Mucosa of stomach (tissue), 1 donor: ENCODE measurements around the gene TCHHL1.

Experiments used
- H3K27me3 ChIP-seq: one replicate; pipeline ENCODE4 v1.7.0; 2013; ENCODE audit warnings: mild to moderate bottlenecking, low read length; ENCODE audit not compliant: control insufficient read depth, insufficient read depth
- H3K36me3 ChIP-seq: one replicate; pipeline ENCODE4 v1.7.0; 2013; ENCODE audit warnings: low read length; ENCODE audit not compliant: control insufficient read depth, insufficient read depth
- H3K4me1 ChIP-seq: one replicate; pipeline ENCODE4 v1.7.0; 2013; ENCODE audit warnings: mild to moderate bottlenecking, low read length; ENCODE audit not compliant: control insufficient read depth, insufficient read depth
- H3K4me3 ChIP-seq: one replicate; pipeline ENCODE4 v1.7.0; 2013; ENCODE audit warnings: low read length
- H3K9ac ChIP-seq: one replicate; pipeline ENCODE4 v1.7.0; 2013; ENCODE audit warnings: mild to moderate bottlenecking, low read length, moderate library complexity
- H3K9me3 ChIP-seq: one replicate; pipeline ENCODE4 v1.7.0; 2013; ENCODE audit warnings: mild to moderate bottlenecking, low read length, moderate library complexity; ENCODE audit not compliant: control insufficient read depth
- donor health status: Pancreatic carcinoma.

The TCHHL1 gene

DNA sequence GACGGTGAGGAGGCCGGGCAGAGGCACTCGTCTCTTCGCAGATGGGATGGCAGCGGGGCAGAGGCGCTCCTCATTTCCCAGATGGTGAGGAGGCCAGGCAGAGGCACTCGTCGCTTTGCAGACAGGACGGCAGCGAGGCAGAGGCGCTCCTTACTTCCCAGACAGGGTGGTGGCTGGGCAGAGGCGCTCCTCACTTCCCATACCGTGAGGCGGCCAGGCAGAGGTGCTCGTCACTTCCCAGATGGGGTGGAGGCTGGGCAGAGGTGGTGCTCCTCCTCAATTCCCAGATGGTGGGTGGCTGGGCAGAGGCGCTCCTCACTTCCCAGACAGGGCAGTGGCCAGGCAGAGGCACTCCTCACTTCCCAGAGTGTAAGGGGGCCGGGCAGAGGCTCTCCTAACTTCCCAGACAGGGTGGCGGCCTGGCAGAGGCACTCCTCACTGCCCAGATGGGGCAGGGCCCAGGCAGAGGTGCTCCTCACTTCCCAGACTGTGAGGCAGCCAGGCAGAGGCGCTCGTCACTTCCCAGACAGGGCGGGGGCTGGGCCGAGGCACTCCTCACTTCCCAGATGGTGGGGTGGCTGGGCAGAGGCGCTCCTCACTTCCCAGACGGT, 9.9 kb downstream of the TCHHL1 start:
- Histone ChIP-seq H3K9me3 (no peaks in the 10 kb centered on the region), H3K9ac (no peak overlapping the region), H3K27me3 (no peaks in the 10 kb centered on the region), H3K36me3 (no peaks in the 10 kb centered on the region), H3K4me1 (no peaks in the 10 kb centered on the region), H3K4me3 (no peak overlapping the region)

DNA sequence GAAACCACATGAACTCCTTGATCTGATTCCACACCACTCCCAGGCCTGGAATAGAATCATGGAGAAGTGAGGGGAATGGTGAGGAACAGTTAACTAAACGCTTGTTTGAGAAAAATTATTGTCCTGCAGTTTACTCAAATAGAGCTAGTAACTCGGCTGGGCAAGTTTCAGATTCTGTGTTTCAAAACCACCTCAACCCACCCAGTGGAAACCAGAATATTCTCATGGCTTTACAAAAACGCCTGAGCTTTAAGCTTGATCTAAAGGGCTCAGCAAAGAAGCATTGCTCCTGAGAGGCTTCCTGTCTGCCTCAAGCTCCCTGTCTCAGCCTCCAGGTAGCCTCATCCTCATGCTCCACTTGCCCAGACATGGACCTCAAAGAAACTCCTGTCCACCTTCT, 16.6 kb downstream of the TCHHL1 start:
- H3K36me3 ChIP-seq, result no peaks in the 10 kb centered on the region
- no peak overlapping the region for H3K9ac ChIP-seq
- H3K9me3 ChIP-seq, result no peaks in the 10 kb centered on the region
- no peak overlapping the region for H3K4me3 ChIP-seq
- peaks cover 5% of the 10 kb centered on the region for H3K4me1 ChIP-seq
- peaks cover 4% of the 10 kb centered on the region for H3K27me3 ChIP-seq

DNA sequence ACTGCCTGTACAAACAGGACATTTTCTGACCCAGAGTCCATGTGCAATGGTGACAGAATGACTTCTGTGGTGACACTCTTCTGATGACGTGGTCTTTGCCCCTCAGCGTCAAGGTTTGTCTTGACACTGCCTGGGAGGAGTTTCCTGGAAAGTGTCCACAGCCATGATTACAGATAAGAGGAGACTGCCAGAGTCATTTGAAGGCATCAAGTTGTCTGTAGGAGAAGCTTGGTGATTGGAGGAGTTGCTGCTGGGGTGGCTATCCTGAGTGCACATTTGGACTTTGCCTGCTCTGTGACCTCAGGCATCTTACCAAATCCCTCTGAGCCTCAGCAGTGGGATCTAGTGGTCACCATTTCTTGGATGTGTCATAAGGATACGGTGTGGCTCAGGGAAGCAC, 17.7 kb downstream of the TCHHL1 start:
- Histone ChIP-seq H3K27me3 (peaks cover 4% of the 10 kb centered on the region), H3K36me3 (no peaks in the 10 kb centered on the region), H3K9me3 (no peaks in the 10 kb centered on the region), H3K4me1 (peaks cover 5% of the 10 kb centered on the region), H3K9ac (no peak overlapping the region), H3K4me3 (no peak overlapping the region)

DNA sequence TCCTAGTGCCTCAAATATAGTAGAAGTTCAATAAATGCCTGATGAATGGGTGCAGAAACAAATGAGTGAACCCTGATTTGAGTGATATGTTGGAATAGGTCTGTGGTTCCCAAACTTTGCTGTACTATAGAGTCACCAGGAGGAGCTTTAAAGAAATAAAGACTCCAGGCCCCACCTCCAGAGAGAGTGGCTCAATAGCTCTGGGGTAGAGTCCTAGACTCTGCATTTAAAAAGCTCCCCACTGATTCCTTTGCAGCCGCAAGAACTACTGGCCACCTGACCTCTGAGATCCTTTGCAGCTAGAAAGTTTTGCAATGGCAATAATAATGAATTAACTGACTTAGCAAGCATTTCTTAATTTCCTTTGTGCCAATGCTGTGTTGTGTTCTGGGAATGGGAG, 20.9 kb downstream of the TCHHL1 start:
- Histone ChIP-seq H3K36me3 (no peaks in the 10 kb centered on the region), H3K9me3 (no peaks in the 10 kb centered on the region), H3K9ac (no peak overlapping the region), H3K4me3 (no peak overlapping the region), H3K27me3 (peaks cover 4% of the 10 kb centered on the region), H3K4me1 (peaks cover 5% of the 10 kb centered on the region)

DNA sequence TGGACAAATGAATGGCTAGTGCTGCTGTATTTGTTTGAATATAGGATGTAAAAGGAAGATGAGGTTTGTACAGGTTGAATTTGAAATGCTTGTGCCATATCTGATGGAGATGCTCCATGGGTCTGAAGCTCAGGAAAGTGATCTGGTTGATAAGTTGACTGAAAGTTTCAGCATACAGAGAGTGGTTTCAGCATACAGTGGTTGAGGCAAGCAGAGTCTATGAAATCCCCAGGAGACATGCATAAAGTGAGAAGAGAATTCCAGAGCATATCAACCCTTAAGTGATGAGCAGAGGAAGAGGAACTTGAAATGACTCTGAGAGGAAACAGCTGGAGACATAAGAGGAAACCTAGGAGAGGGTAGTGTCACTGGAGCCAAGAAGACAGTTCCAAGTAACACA, 21.7 kb downstream of the TCHHL1 start:
- H3K9ac ChIP-seq, result no peak overlapping the region
- H3K9me3 ChIP-seq, result no peaks in the 10 kb centered on the region
- peaks cover 5% of the 10 kb centered on the region for H3K4me1 ChIP-seq
- no peaks in the 10 kb centered on the region for H3K36me3 ChIP-seq
- peaks cover 4% of the 10 kb centered on the region for H3K27me3 ChIP-seq
- no peak overlapping the region for H3K4me3 ChIP-seq

- no peak overlapping the region for H3K9ac ChIP-seq
- peaks cover 6% of the 10 kb centered on the region for H3K27me3 ChIP-seq
- H3K4me1 ChIP-seq, result no peaks in the 10 kb centered on the region
- H3K4me3 ChIP-seq, result no peak overlapping the region
- H3K9me3 ChIP-seq, result no peaks in the 10 kb centered on the region
- H3K36me3 ChIP-seq, result no peaks in the 10 kb centered on the region
Observed at GRCh38 chr1:152061952-152062351, 26.9 kb downstream of the TCHHL1 start.

DNA sequence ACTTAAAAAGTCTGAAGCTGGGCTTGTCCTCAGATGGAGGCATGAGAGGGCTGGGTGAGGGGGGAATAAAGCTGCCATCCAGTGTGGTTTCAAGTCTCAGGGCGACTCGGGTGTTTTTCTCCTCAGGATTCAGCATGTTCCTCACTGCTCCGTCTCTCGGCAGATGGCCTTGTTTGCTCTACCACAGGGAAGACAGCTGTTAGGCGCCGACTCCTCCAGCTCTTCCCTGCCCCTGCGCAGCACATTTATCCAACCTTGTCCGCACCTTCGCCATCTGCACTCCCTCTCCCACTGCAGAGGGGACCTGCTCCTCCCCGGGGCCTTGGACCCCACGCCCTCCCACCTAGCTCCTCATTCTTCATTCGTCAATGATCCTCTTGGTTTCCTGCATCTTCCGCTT, 35.5 kb downstream of the TCHHL1 start:
- Histone ChIP-seq H3K36me3 (no peaks in the 10 kb centered on the region), H3K9me3 (no peaks in the 10 kb centered on the region), H3K27me3 (peaks cover 8% of the 10 kb centered on the region), H3K4me3 (no peak overlapping the region), H3K9ac (no peak overlapping the region), H3K4me1 (peaks cover 26% of the 10 kb centered on the region)

- Histone ChIP-seq H3K9me3 (no peaks in the 10 kb centered on the region), H3K27me3 (peaks cover 8% of the 10 kb centered on the region), H3K36me3 (no peaks in the 10 kb centered on the region), H3K9ac (no peak overlapping the region), H3K4me3 (no peak overlapping the region), H3K4me1 (peaks cover 33% of the 10 kb centered on the region)
Observed at GRCh38 chr1:152052606-152053005, 36.3 kb downstream of the TCHHL1 start.

DNA sequence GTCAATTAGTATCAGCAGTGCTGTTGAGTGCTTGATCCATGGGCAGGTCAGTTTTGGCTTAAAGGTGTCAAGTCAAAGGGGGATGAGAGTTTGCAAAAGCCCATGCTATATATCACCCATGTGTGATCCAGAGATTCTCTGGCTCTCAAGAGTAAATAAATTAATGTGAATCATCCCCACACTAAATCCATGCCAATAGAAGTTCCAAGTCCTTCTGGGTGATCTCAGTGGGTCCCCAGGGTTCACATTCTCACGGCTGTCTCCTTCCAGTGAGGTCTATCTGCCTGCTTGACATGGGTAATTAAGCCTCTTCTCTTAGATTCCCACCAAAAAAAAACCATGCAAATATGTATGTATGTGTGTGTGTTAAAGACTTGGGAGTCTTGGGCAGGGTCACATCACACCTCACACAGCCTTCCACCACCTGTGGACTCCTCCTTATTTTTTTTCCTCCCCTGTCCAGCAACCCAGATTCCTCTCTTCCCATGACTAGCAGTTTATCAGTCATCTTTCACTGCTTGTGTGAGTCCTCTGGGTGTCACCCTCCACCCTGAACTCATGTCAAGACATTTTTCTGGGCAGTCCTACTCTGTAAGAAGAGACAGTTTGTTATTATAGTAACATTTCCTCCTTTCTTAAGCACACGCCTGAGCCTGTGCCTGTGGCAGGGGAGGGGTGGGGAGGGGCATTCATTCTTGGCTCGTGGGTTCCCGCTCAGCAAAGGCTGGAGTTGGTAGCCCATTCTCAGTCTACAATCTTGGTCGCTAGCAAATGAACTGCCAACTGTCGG, 37.8 kb downstream of the TCHHL1 start:
- H3K9me3 ChIP-seq, result no peaks in the 10 kb centered on the region
- no peaks in the 10 kb centered on the region for H3K36me3 ChIP-seq
- peaks cover 8% of the 10 kb centered on the region for H3K27me3 ChIP-seq
- no peak overlapping the region for H3K4me3 ChIP-seq
- H3K9ac ChIP-seq, result no peak overlapping the region
- peaks cover 48% of the 10 kb centered on the region for H3K4me1 ChIP-seq

DNA sequence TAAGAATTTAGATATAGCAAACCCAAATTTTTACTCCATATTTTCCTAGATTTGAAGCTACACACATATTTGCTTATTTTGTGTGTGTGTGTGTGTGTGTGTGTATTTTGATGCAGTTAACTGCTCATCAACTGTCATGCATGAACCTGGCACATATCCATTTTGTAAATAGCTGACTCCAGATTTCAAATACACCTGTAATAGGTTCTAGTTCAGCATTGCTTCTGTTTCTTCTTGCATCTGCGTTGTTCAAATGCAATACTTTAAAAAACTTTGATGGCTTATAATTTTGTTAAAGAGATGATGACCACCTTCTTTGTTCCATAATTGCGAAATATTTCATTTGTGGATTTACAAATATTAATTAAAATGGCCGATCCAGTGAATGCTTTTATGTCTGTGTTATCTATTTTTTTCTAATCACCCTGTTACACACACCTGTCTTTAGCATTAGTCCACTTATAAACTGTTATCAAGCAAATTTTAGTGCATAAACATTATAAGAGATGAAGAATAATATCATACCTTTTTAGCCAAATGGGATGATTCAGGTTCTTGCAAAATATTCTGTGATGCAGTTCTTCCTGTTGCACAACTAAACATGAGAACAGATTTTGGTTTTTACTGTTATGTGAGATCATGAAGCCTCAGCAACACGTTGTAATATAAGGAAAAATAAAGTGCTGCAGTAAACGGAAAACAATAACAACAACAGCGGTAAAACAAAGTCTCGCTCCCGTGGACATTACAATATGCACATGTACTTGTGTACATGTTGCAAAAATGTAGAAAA, 39.4 kb downstream of the TCHHL1 start:
- peaks cover 48% of the 10 kb centered on the region for H3K4me1 ChIP-seq
- no peak overlapping the region for H3K9ac ChIP-seq
- H3K9me3 ChIP-seq, result no peaks in the 10 kb centered on the region
- no peak overlapping the region for H3K4me3 ChIP-seq
- no peaks in the 10 kb centered on the region for H3K36me3 ChIP-seq
- H3K27me3 ChIP-seq, result peaks cover 8% of the 10 kb centered on the region

DNA sequence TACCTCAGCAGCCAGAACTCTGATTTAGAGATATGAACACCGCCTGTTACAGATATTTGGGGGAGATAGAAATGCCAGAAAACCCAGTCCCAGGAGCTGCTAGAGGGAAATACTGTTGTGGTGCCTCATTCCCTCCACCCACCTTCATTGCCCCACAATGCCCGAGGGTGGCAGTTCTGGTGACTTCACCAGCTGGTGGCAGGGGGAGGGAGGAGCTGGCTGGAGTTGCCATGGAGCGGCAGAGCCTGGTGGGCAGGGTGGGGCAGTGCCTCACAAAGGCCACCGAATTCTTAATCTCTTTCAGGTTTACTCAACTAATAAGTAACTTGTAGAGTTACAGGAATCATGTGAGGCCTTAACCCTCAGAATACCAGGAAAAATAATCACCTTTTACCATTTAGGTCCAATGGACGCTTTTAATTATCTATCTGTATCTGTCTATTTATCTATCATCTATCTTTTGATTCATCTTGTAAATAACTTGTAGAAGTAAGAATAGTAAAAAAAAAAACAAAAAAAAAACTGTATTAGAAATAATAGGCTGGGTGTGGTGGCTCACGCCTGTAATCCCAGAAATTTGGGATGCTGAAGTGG, 40.4 kb downstream of the TCHHL1 start:
- H3K4me3 ChIP-seq, result no peak overlapping the region
- H3K4me1 ChIP-seq, result peaks cover 53% of the 10 kb centered on the region
- H3K27me3 ChIP-seq, result peaks cover 8% of the 10 kb centered on the region
- no peaks in the 10 kb centered on the region for H3K9me3 ChIP-seq
- no peaks in the 10 kb centered on the region for H3K36me3 ChIP-seq
- H3K9ac ChIP-seq, result peak overlapping the region; percentile 81
